Endothelial cell of umbilical vein (primary cell): ENCODE results near the gene CELF2. TPM values are rescaled to one million over a fixed set of nuclear protein-coding genes. Genes with fewer than 3 reads are reported as not detected.

Experiments
- BruUV-seq: library from RNA; stranded (reverse); fragments of 400-500 nt; replicated peaks from 2 replicates; lab custom pipeline; 2021; lab: Mats Ljungman, UMichigan
- CTCF ChIA-PET: fragments of 300-600, 350-600 bp; sonication (Branson Sonifier 250); formaldehyde crosslinking; loops from one replicate; lab custom pipeline; 2021; ENCODE audit warnings: antibody characterized with exemption, inconsistent platforms; lab: Charles Lee
- POLR2A ChIA-PET: fragments of 300-600, 350-600 bp; sonication (Branson Sonifier 250); formaldehyde crosslinking; loops from one replicate; lab custom pipeline; 2021; ENCODE audit warnings: antibody characterized with exemption, inconsistent platforms; lab: Charles Lee
- DNase-seq: peaks from one replicate; pipeline ENCODE4 v3.0.0-alpha.2; 2011; ENCODE audit warnings: low read depth, low spot score
- FAIRE-seq: peaks from 2 replicates; lab custom pipeline; 2011; peaks lifted over from hg19 to GRCh38; lab: Jason Lieb, UNC
- H2AFZ ChIP-seq: 2 replicates; pipeline ENCODE4 v1.6.0; 2012; ENCODE audit warnings: low read depth, low read length, control low read depth, inconsistent platforms
- H3K27ac ChIP-seq: 2 replicates; pipeline ENCODE4 v1.5.1; 2011; ENCODE audit warnings: low read depth, mild to moderate bottlenecking, control low read depth, low read length, moderate library complexity; ENCODE audit not compliant: insufficient read depth
- H3K27me3 ChIP-seq, 2 experiments: 2 replicates each; pipeline versions ENCODE4 v1.6.0 to v1.6.1; 2011; ENCODE audit warnings: low read length in 2 of 2, mixed read lengths in 1 of 2; ENCODE audit not compliant: control insufficient read depth in 2 of 2, insufficient read depth in 2 of 2
- H3K36me3 ChIP-seq, 2 experiments: 2 replicates in 1 of 2; 3 replicates in 1 of 2; pipeline ENCODE4 v1.5.1; 2011; ENCODE audit warnings: low read length in 2 of 2, mild to moderate bottlenecking in 1 of 2, moderate library complexity in 1 of 2; ENCODE audit not compliant: control insufficient read depth in 2 of 2, insufficient read depth in 2 of 2; ENCODE audit errors: extremely low read depth in 1 of 2
- H3K4me1 ChIP-seq: 3 replicates; pipeline ENCODE4 v1.5.1; 2011; ENCODE audit warnings: mild to moderate bottlenecking, low read length; ENCODE audit not compliant: control insufficient read depth, insufficient read depth; ENCODE audit errors: extremely low read depth
- H3K4me2 ChIP-seq: 2 replicates; pipeline ENCODE4 v1.6.1; 2011; ENCODE audit warnings: low read length, control low read depth, mixed read lengths; ENCODE audit not compliant: insufficient read depth
- H3K4me3 ChIP-seq, 3 experiments: fragments of 200-600 bp in 1 of 3; sonication (generic), shearing (Covaris generic) in 1 of 3; replicated peaks in 1 of 3; 2 replicates each; pipeline ENCODE4 v1.5.1; 2011 to 2016; ENCODE audit warnings: control low read depth in 3 of 3, low read length in 3 of 3, mild to moderate bottlenecking in 2 of 3, inconsistent platforms in 1 of 3, low read depth in 1 of 3, moderate library complexity in 1 of 3; ENCODE audit not compliant: insufficient read depth in 1 of 3
- H3K79me2 ChIP-seq: 2 replicates; pipeline ENCODE4 v1.6.0; 2012; ENCODE audit warnings: low read length, inconsistent platforms; ENCODE audit not compliant: control insufficient read depth, insufficient read depth
- H3K9ac ChIP-seq: replicated peaks from 2 replicates; pipeline ENCODE3; 2011; ENCODE audit warnings: low read length, control low read depth; ENCODE audit not compliant: insufficient read depth; ENCODE audit errors: extremely low read depth
- H3K9me1 ChIP-seq: replicated peaks from 3 replicates; pipeline ENCODE4 v1.6.0; 2011; ENCODE audit warnings: mild to moderate bottlenecking, low read length; ENCODE audit not compliant: control insufficient read depth, insufficient read depth; ENCODE audit errors: extremely low read depth
- H3K9me3 ChIP-seq: replicated peaks from 2 replicates; pipeline ENCODE4 v1.5.1; 2012; ENCODE audit warnings: low read length, inconsistent platforms; ENCODE audit not compliant: control insufficient read depth, insufficient read depth
- H4K20me1 ChIP-seq: replicated peaks from 2 replicates; pipeline ENCODE3; 2011; ENCODE audit warnings: mild to moderate bottlenecking, low read length; ENCODE audit not compliant: control insufficient read depth, insufficient read depth; ENCODE audit errors: extremely low read depth
- CTCF ChIP-seq, 2 donors: IDR thresholded peaks; 1 replicate in 1 of 2; 2 replicates in 1 of 2; pipeline ENCODE4 v1.5.1; 2011; ENCODE audit warnings: low read length in 2 of 2, mild to moderate bottlenecking in 2 of 2, moderate library complexity in 2 of 2, control low read depth in 1 of 2, inconsistent platforms in 1 of 2, low read depth in 1 of 2; ENCODE audit not compliant: insufficient read depth in 1 of 2; ENCODE audit errors: extremely low read depth in 1 of 2
- EZH2 ChIP-seq: IDR thresholded peaks from 2 replicates; pipeline ENCODE4 v1.6.1; 2012; ENCODE audit warnings: borderline replicate concordance, low read depth, mild to moderate bottlenecking, moderate library complexity, low read length, inconsistent platforms; ENCODE audit not compliant: severe bottlenecking
- FOS ChIP-seq: IDR thresholded peaks from 2 replicates; pipeline ENCODE4 v1.6.1; 2011; ENCODE audit warnings: mild to moderate bottlenecking, low read length, moderate library complexity, borderline replicate concordance; ENCODE audit not compliant: insufficient read depth
- GATA2 ChIP-seq: IDR thresholded peaks from 2 replicates; pipeline ENCODE4 v1.7.0; 2011; ENCODE audit warnings: low read depth, mild to moderate bottlenecking, moderate library complexity, mixed read lengths, low read length; ENCODE audit not compliant: insufficient read length, insufficient read depth
- JUN ChIP-seq: IDR thresholded peaks from 2 replicates; pipeline ENCODE4 v1.6.1; 2011; ENCODE audit warnings: borderline replicate concordance, low read depth; ENCODE audit not compliant: insufficient read length, insufficient read depth
- MAX ChIP-seq: IDR thresholded peaks from 2 replicates; pipeline ENCODE4 v1.6.1; 2011; ENCODE audit not compliant: insufficient read depth, insufficient read length
- MYC ChIP-seq: IDR thresholded peaks from one replicate; pipeline ENCODE4 v1.6.1; 2011; ENCODE audit warnings: mild to moderate bottlenecking, low read depth, low read length
- POLR2A ChIP-seq: IDR thresholded peaks from 2 replicates; pipeline ENCODE4 v1.6.1; 2012; ENCODE audit warnings: low read depth, mild to moderate bottlenecking, control low read depth, low read length
- POLR2AphosphoS5 ChIP-seq: IDR thresholded peaks from 2 replicates; pipeline ENCODE4 v1.6.1; 2012; ENCODE audit warnings: low read depth, mild to moderate bottlenecking, control low read depth, low read length, moderate library complexity; ENCODE audit not compliant: insufficient read depth
- dilution Hi-C: fragments of 300-500 bp; cut with MboI; formaldehyde crosslinking; loops from one replicate; pipeline ENCODE4 v1.15.0; 2019; ENCODE audit warnings: low sequenced_read_pairs; ENCODE audit not compliant: extremely low pct_ligation_motif_present
- intact Hi-C: fragments of 100-400 bp; cut with micrococcal nuclease; formaldehyde crosslinking; loops from one replicate; pipeline ENCODE4 v1.10.0; 2022
- polyA plus RNA-seq, 4 experiments: library from polyadenylated mRNA; depleted of rRNA in 3 of 4; stranded (reverse) in 3 of 4; unstranded in 1 of 4; fragments of >200 nt; gene quantifications; 2 replicates each; pipeline versions ENCODE4 v1.2.1 to v1.2.3, GENCODE V29; 2011 to 2012; ENCODE audit warnings: missing spikeins in 1 of 4
- total RNA-seq: library from RNA; stranded (reverse); gene quantifications from 2 replicates; pipeline ENCODE4 v1.2.3, GENCODE V29; 2021

Gene CELF2
- total and polyA plus RNA-seq, 2 donors (not counting 3 experiments of a cell fraction or from before 2014, with no cell fraction given), result 21.6 to 42.6 TPM

GRCh38 chr10:11305825-11306593 lies 288.3 kb downstream of the CELF2 start:
- no peak for DNase-seq
- TF ChIP-seq MYC (no peak), MAX (no peak), FOS (no peak), EZH2 (no peak), CTCF (IDR thresholded peaks at IDR 0.05; ENCODE audit: extremely low read depth in 1 of 2, insufficient read depth in 1 of 2, low read depth in 1 of 2, low read length in 2 of 2) (no peak), POLR2AphosphoS5 (no peak), GATA2 (no peak), JUN (no peak), POLR2A (no peak)
- intact Hi-C loops (no loop called here), dilution Hi-C loops (no loop called here)
- Histone ChIP-seq H3K79me2 (no peaks in the 10 kb centered on the region), H3K9ac (no peak overlapping the region), H3K27me3 (no peaks in the 10 kb centered on the region), H3K36me3 (peaks cover 0 to 2% of the 10 kb centered on the region in 2 experiments), H3K4me2 (no peak overlapping the region), H3K9me3 (no peaks in the 10 kb centered on the region), H3K4me3 (no peak overlapping the region), H4K20me1 (no peaks in the 10 kb centered on the region), H3K9me1 (no peaks in the 10 kb centered on the region), H2AFZ (no peak overlapping the region), H3K27ac (no peak overlapping the region), H3K4me1 (no peaks in the 10 kb centered on the region)
- no TSS peak for BruUV-seq
- ChIA-PET CTCF (no interaction called here), POLR2A (no interaction called here)
- no peak for FAIRE-seq
